HG03457 (cell line): ENCODE results near the gene RNU5D-1.
"Not testable (repeated sequence)": the region's sequence is repeated elsewhere in the genome, so short reads cannot be mapped to it uniquely, and the experiment has no call there.

Experiments used
- ATAC-seq: cut with Tn5 transposase; IDR thresholded peaks from one replicate; pipeline ENCODE4 v1.9.1; 2021; ENCODE audit warnings: moderate number of reproducible peaks; ENCODE audit not compliant: unreplicated experiment

The RNU5D-1 gene

GRCh38 chr1:44701141-44701573 is 29.8 kb downstream of the RNU5D-1 start:
- ATAC-seq, result no peak

GRCh38 chr1:44700573-44700972 is 30.4 kb downstream of the RNU5D-1 start:
- ATAC-seq, result no peak

GRCh38 chr1:44699375-44699774 is 31.6 kb downstream of the RNU5D-1 start:
- not testable (repeated sequence) for ATAC-seq

GRCh38 chr1:44698138-44698537 is 32.8 kb downstream of the RNU5D-1 start:
- no peak for ATAC-seq

GRCh38 chr1:44696789-44697345 is 34.1 kb downstream of the RNU5D-1 start:
- ATAC-seq, result no peak

- no peak for ATAC-seq
Observed at GRCh38 chr1:44696101-44696500, 34.9 kb downstream of the RNU5D-1 start.

GRCh38 chr1:44695671-44696070 is 35.3 kb downstream of the RNU5D-1 start:
- no peak for ATAC-seq

- ATAC-seq, result no peak
Observed at GRCh38 chr1:44694863-44695478, 36.0 kb downstream of the RNU5D-1 start.

GRCh38 chr1:44693900-44694299 is 37.1 kb downstream of the RNU5D-1 start:
- ATAC-seq, result no peak

GRCh38 chr1:44693159-44693558 is 37.8 kb downstream of the RNU5D-1 start:
- no peak for ATAC-seq

GRCh38 chr1:44689447-44689765 is 41.6 kb downstream of the RNU5D-1 start:
- ATAC-seq, result no peak

- no peak for ATAC-seq
Observed at GRCh38 chr1:44688760-44689446, 42.1 kb downstream of the RNU5D-1 start.

- ATAC-seq, result no peak
Observed at GRCh38 chr1:44685881-44686280, 45.1 kb downstream of the RNU5D-1 start.

- no peak for ATAC-seq
Observed at GRCh38 chr1:44685218-44685617, 45.8 kb downstream of the RNU5D-1 start.

GRCh38 chr1:44684525-44684924 is 46.4 kb downstream of the RNU5D-1 start:
- ATAC-seq, result no peak

GRCh38 chr1:44682883-44683265 is 48.1 kb downstream of the RNU5D-1 start:
- ATAC-seq, result no peak

GRCh38 chr1:44681905-44682882 is 48.8 kb downstream of the RNU5D-1 start:
- ATAC-seq, result no peak
